Body of pancreas (tissue), 4 donors: ENCODE data around the gene CLASP1. TPM values are rescaled to one million over a fixed set of nuclear protein-coding genes. Genes with fewer than 3 reads are reported as not detected.
"Not testable (repeated sequence)": the region's sequence is repeated elsewhere in the genome, so short reads cannot be mapped to it uniquely, and the experiment has no call there.

Experiments used
- ATAC-seq: fragments of 150-250 bp; one replicate; pipeline ENCODE4 v1.9.1; 2016
- DNase-seq, 4 donors: peaks; one replicate each; pipeline ENCODE4 v3.0.0-alpha.2; 2019
- H3K27ac ChIP-seq, 4 donors: fragments of 200-600 bp; sonication (generic); 1 replicate in 3 of 4; 2 replicates in 1 of 4; pipeline versions ENCODE4 v1.5.1 to v1.6.1; 2016 to 2019; ENCODE audit warnings: mild to moderate bottlenecking in 1 of 4, mixed read lengths in 1 of 4, moderate library complexity in 1 of 4
- H3K27me3 ChIP-seq, 2 donors: fragments of 200-600 bp; sonication (generic); one replicate each; pipeline ENCODE4 v1.6.0; 2016; ENCODE audit warnings: mild to moderate bottlenecking in 1 of 2
- H3K36me3 ChIP-seq, 2 donors: fragments of 200-600 bp; sonication (generic); replicated peaks in 1 of 2; 2 replicates each; pipeline ENCODE4 v1.5.1; 2016; ENCODE audit warnings: low read depth in 2 of 2; ENCODE audit not compliant: insufficient read depth in 1 of 2
- H3K4me1 ChIP-seq: fragments of 200-600 bp; sonication (generic); one replicate; pipeline ENCODE4 v1.6.0; 2016
- H3K4me3 ChIP-seq, 2 donors: fragments of 200-600 bp; sonication (generic); 1 replicate in 1 of 2; 2 replicates in 1 of 2; pipeline ENCODE4 v1.5.1; 2016 to 2019
- H3K9me3 ChIP-seq, 3 donors: fragments of 200-600 bp; sonication (generic); 1 replicate in 2 of 3; 2 replicates in 1 of 3; pipeline ENCODE4 v1.5.1; 2016
- CTCF ChIP-seq, 7 experiments: fragments of 450-650 bp in 4 of 7; fragments of 200-600 bp in 3 of 7; sonication (generic) in 3 of 7; IDR thresholded peaks; one replicate each; pipeline ENCODE4 v1.5.1; 2016 to 2019; ENCODE audit warnings: antibody characterized with exemption in 7 of 7
- POLR2A ChIP-seq, 3 donors: fragments of 450-650 bp; IDR thresholded peaks; one replicate each; pipeline ENCODE4 v1.6.1; 2016; ENCODE audit warnings: antibody characterized with exemption in 3 of 3, mild to moderate bottlenecking in 2 of 3
- whole genome bisulfite sequencing, 2 donors: methylation state at CpG; one replicate each; pipeline ENCODE4 v1.1.5; 2017; 5-methylcytosine and 5-hydroxymethylcytosine counted together
- intact Hi-C: fragments of 100-400 bp; cut with DNase I; formaldehyde crosslinking; loops from one replicate; pipeline ENCODE4 v1.15.1; 2023
- total RNA-seq, 2 donors: library from RNA; depleted of rRNA; stranded (reverse); fragments of >200 nt; gene quantifications; one replicate each; pipeline ENCODE4 v1.1.0, GENCODE V29; 2016

The CLASP1 gene
- total RNA-seq, 2 donors from 2014 or later: 28.5 to 44.2 TPM

- H3K36me3 ChIP-seq: peaks cover 17 to 23% of the 10 kb centered on the region in 2 donors
These were observed 266.5 kb downstream of the CLASP1 start for GRCh38 chr2:121382744-121383143.

GRCh38 chr2:121377646-121378045 is 271.6 kb downstream of the CLASP1 start:
- Histone ChIP-seq H3K4me1 (no peaks in the 10 kb centered on the region), H3K27me3 (no peaks in the 10 kb centered on the region), H3K27ac (no peak overlapping the region), H3K36me3 (peaks cover 9 to 17% of the 10 kb centered on the region in 2 donors), H3K4me3 (no peak overlapping the region), H3K9me3 (no peaks in the 10 kb centered on the region)
- no peak for ATAC-seq
- no peak for DNase-seq
- intact Hi-C loops: no loop called here
- TF ChIP-seq POLR2A (IDR thresholded peaks at IDR 0.05) (no peak), CTCF (IDR thresholded peaks at IDR 0.05) (no peak)
- 68 to 77% methylated on average over 5 of the region's 5 CpGs for WGBS, 2 donors

More at GRCh38 chr2:121382744-121383143, 266.5 kb downstream of the CLASP1 start:
- ATAC-seq (no peak), DNase-seq (no peak)
- no peaks in the 10 kb centered on the region for H3K27me3 ChIP-seq
- TF ChIP-seq CTCF (IDR thresholded peaks at IDR 0.05) (no peak), POLR2A (IDR thresholded peaks at IDR 0.05) (no peak)
- no peak overlapping the region for H3K4me3 ChIP-seq
- WGBS, 2 donors: 87 to 100% methylated on average over 4 of the region's 4 CpGs
- no peaks in the 10 kb centered on the region for H3K9me3 ChIP-seq
- H3K27ac ChIP-seq: no peak overlapping the region
- intact Hi-C loops: no loop called here
- no peaks in the 10 kb centered on the region for H3K4me1 ChIP-seq

- Histone ChIP-seq H3K27ac (no peak overlapping the region), H3K36me3 (peaks cover 10 to 16% of the 10 kb centered on the region in 2 donors), H3K4me3 (no peak overlapping the region), H3K9me3 (no peaks in the 10 kb centered on the region), H3K4me1 (no peaks in the 10 kb centered on the region), H3K27me3 (no peaks in the 10 kb centered on the region)
- no peak for ATAC-seq
- intact Hi-C loops: no loop called here
- no peak for DNase-seq
- TF ChIP-seq POLR2A (IDR thresholded peaks at IDR 0.05): no peak
- no peak for TF ChIP-seq CTCF (IDR thresholded peaks at IDR 0.05)
- 92 to 93% methylated on average over 5 of the region's 5 CpGs for WGBS, 2 donors
These were observed 272.6 kb downstream of the CLASP1 start for GRCh38 chr2:121376535-121377250.

- Histone ChIP-seq H3K9me3 (no peaks in the 10 kb centered on the region), H3K36me3 (peaks cover 10 to 13% of the 10 kb centered on the region in 2 donors), H3K4me1 (no peaks in the 10 kb centered on the region), H3K27ac (no peak overlapping the region), H3K4me3 (no peak overlapping the region), H3K27me3 (no peaks in the 10 kb centered on the region)
- DNase-seq (no peak), ATAC-seq (no peak)
- intact Hi-C loops: no loop called here
- WGBS, 2 donors: 92 to 97% methylated on average over 3 of the region's 3 CpGs
- TF ChIP-seq POLR2A (IDR thresholded peaks at IDR 0.05) (no peak), CTCF (IDR thresholded peaks at IDR 0.05) (no peak)
These were observed 273.6 kb downstream of the CLASP1 start for GRCh38 chr2:121375621-121376159.

- H3K27ac ChIP-seq, H3K4me3 ChIP-seq, H3K4me1 ChIP-seq, intact Hi-C loops, DNase-seq, H3K9me3 ChIP-seq, ATAC-seq, H3K27me3 ChIP-seq: not testable (repeated sequence)
- WGBS, 2 donors: 77 to 93% methylated on average over 5 of the region's 5 CpGs
- H3K36me3 ChIP-seq: peaks cover 10 to 11% of the 10 kb centered on the region in 2 donors
These were observed 274.7 kb downstream of the CLASP1 start for GRCh38 chr2:121374412-121375075.
